Uterus (tissue), 4 donors: ENCODE results near the gene MYOD1. TPM values are rescaled to one million over a fixed set of nuclear protein-coding genes. Genes with fewer than 3 reads are reported as not detected.

ENCODE experiments used
- DNase-seq, 2 donors: peaks; one replicate each; pipeline ENCODE4 v3.0.0-alpha.2; 2019 to 2020
- H3K27ac ChIP-seq, 2 donors: fragments of 200-600 bp; sonication (generic); 1 replicate in 1 of 2; 2 replicates in 1 of 2; pipeline ENCODE4 v1.5.1; 2016 to 2018
- H3K27me3 ChIP-seq, 2 donors: fragments of 200-600 bp; sonication (generic); one replicate each; pipeline ENCODE4 v1.5.1; 2018 to 2019; ENCODE audit warnings: control low read depth in 1 of 2
- H3K36me3 ChIP-seq, 2 donors: fragments of 200-600 bp; sonication (generic); one replicate each; pipeline ENCODE4 v1.5.1; 2019; ENCODE audit warnings: control low read depth in 1 of 2
- H3K4me1 ChIP-seq, 2 donors: fragments of 200-600 bp; sonication (generic); one replicate each; pipeline ENCODE4 v1.5.1; 2018 to 2019; ENCODE audit warnings: control low read depth in 1 of 2
- H3K4me3 ChIP-seq, 2 donors: fragments of 200-600 bp; sonication (generic); 1 replicate in 1 of 2; 2 replicates in 1 of 2; pipeline ENCODE4 v1.5.1; 2018 to 2019; ENCODE audit warnings: mild to moderate bottlenecking in 1 of 2
- H3K9me3 ChIP-seq, 2 donors: fragments of 200-600 bp; sonication (generic); one replicate each; pipeline ENCODE4 v1.5.1; 2019; ENCODE audit warnings: control low read depth in 1 of 2
- CTCF ChIP-seq, 4 experiments: fragments of 200-600 bp in 2 of 4; fragments of 450-650 bp in 2 of 4; sonication (generic) in 2 of 4; IDR thresholded peaks; one replicate each; pipeline ENCODE4 v1.5.1; 2016 to 2019; ENCODE audit warnings: antibody characterized with exemption in 4 of 4, mild to moderate bottlenecking in 2 of 4, moderate library complexity in 1 of 4
- POLR2A ChIP-seq, 2 donors: fragments of 450-650 bp; IDR thresholded peaks; one replicate each; pipeline ENCODE4 v1.6.1; 2016; ENCODE audit warnings: antibody characterized with exemption in 2 of 2, mild to moderate bottlenecking in 1 of 2, moderate library complexity in 1 of 2
- intact Hi-C: fragments of 100-400 bp; cut with DNase I; formaldehyde crosslinking; loops from one replicate; pipeline ENCODE4 v1.15.1; 2023; ENCODE audit warnings: low total_unique reads
- total RNA-seq, 4 donors: library from RNA; depleted of rRNA in 3 of 4; stranded (reverse); fragments of >200 nt in 3 of 4; gene quantifications; one replicate each; pipeline versions ENCODE4 v1.1.0 to v1.2.4, GENCODE V29; 2014 to 2023
- donor health status: DM: yes; HTN: yes; CAD: no.

Gene MYOD1
- total RNA-seq, 4 donors from 2014 or later = not detected

- Histone ChIP-seq H3K9me3 (no peaks in the 10 kb centered on the region), H3K27ac (no peak overlapping the region), H3K27me3 (no peaks in the 10 kb centered on the region), H3K36me3 (no peaks in the 10 kb centered on the region), H3K4me1 (no peaks in the 10 kb centered on the region), H3K4me3 (no peak overlapping the region)
- intact Hi-C loops = no loop called here
- DNase-seq = no peak
- no peak for TF ChIP-seq CTCF (IDR thresholded peaks at IDR 0.05)
- TF ChIP-seq POLR2A (IDR thresholded peaks at IDR 0.05) = no peak
Measured at GRCh38 chr11:17707830-17708229, 11.5 kb upstream of the MYOD1 start.

GRCh38 chr11:17711836-17712235 lies 7.5 kb upstream of the MYOD1 start:
- intact Hi-C loops = no loop called here
- Histone ChIP-seq H3K9me3 (no peaks in the 10 kb centered on the region), H3K27ac (no peak overlapping the region), H3K4me1 (no peaks in the 10 kb centered on the region), H3K4me3 (no peak overlapping the region), H3K36me3 (no peaks in the 10 kb centered on the region), H3K27me3 (no peaks in the 10 kb centered on the region)
- no peak for TF ChIP-seq POLR2A (IDR thresholded peaks at IDR 0.05)
- no peak for TF ChIP-seq CTCF (IDR thresholded peaks at IDR 0.05)
- no peak for DNase-seq

- peaks cover 0 to 7% of the 10 kb centered on the region in 2 donors for H3K27me3 ChIP-seq
Measured at GRCh38 chr11:17713851-17714250, 5.5 kb upstream of the MYOD1 start.

GRCh38 chr11:17714356-17714854 lies 5.0 kb upstream of the MYOD1 start:
- TF ChIP-seq CTCF (IDR thresholded peaks at IDR 0.05) = no peak
- no peak for TF ChIP-seq POLR2A (IDR thresholded peaks at IDR 0.05)
- intact Hi-C loops = no loop called here
- H3K4me3 ChIP-seq = no peak overlapping the region
- H3K4me1 ChIP-seq = no peaks in the 10 kb centered on the region
- no peak overlapping the region for H3K27ac ChIP-seq
- H3K9me3 ChIP-seq = no peaks in the 10 kb centered on the region
- DNase-seq = no peak
- no peaks in the 10 kb centered on the region for H3K36me3 ChIP-seq
- H3K27me3 ChIP-seq = peaks cover 0 to 12% of the 10 kb centered on the region in 2 donors

More at GRCh38 chr11:17713851-17714250, 5.5 kb upstream of the MYOD1 start:
- Histone ChIP-seq H3K9me3 (no peaks in the 10 kb centered on the region), H3K4me1 (no peaks in the 10 kb centered on the region), H3K4me3 (no peak overlapping the region), H3K36me3 (no peaks in the 10 kb centered on the region), H3K27ac (no peak overlapping the region)
- DNase-seq = no peak
- intact Hi-C loops = no loop called here
- TF ChIP-seq POLR2A (IDR thresholded peaks at IDR 0.05) = no peak
- TF ChIP-seq CTCF (IDR thresholded peaks at IDR 0.05) = no peak

- Histone ChIP-seq H3K27me3 (peaks cover 0 to 15% of the 10 kb centered on the region in 2 donors), H3K4me3 (no peak overlapping the region)
- TF ChIP-seq CTCF (IDR thresholded peaks at IDR 0.05) (no peak), POLR2A (IDR thresholded peaks at IDR 0.05) (no peak)
Measured at GRCh38 chr11:17714870-17715269, 4.5 kb upstream of the MYOD1 start.

More at GRCh38 chr11:17714870-17715269, 4.5 kb upstream of the MYOD1 start:
- no peak overlapping the region for H3K27ac ChIP-seq
- H3K4me1 ChIP-seq = no peaks in the 10 kb centered on the region
- DNase-seq = no peak
- no peaks in the 10 kb centered on the region for H3K36me3 ChIP-seq
- intact Hi-C loops = no loop called here
- no peaks in the 10 kb centered on the region for H3K9me3 ChIP-seq
